Cardiac fibroblast (primary cell): ENCODE data around the gene EFCAB7.

Experiments
- DNase-seq, 2 donors: peaks; one replicate each; pipeline versions ENCODE4 v3.0.0 to v3.0.0-alpha.2; 2010; ENCODE audit warnings: low read depth in 2 of 2
- H3K4me3 ChIP-seq, 2 donors: replicated peaks in 1 of 2; 1 replicate in 1 of 2; 2 replicates in 1 of 2; pipeline ENCODE4 v1.5.1; 2011; ENCODE audit warnings: low read depth in 2 of 2, low read length in 2 of 2, mild to moderate bottlenecking in 2 of 2, moderate library complexity in 1 of 2
- CTCF ChIP-seq: IDR thresholded peaks from one replicate; pipeline ENCODE4 v1.5.1; 2011; ENCODE audit warnings: low read depth, mild to moderate bottlenecking, low read length, inconsistent platforms

EFCAB7 gene

GRCh38 chr1:63612564-63612963, 89.2 kb downstream of the EFCAB7 start:
- no peak for TF ChIP-seq CTCF
- no peak overlapping the region for H3K4me3 ChIP-seq
- DNase-seq, result peak in 1 of 2 donors; percentile 43

GRCh38 chr1:63612971-63613370, 89.6 kb downstream of the EFCAB7 start:
- H3K4me3 ChIP-seq, result no peak overlapping the region
- no peak for DNase-seq
- no peak for TF ChIP-seq CTCF

DNA sequence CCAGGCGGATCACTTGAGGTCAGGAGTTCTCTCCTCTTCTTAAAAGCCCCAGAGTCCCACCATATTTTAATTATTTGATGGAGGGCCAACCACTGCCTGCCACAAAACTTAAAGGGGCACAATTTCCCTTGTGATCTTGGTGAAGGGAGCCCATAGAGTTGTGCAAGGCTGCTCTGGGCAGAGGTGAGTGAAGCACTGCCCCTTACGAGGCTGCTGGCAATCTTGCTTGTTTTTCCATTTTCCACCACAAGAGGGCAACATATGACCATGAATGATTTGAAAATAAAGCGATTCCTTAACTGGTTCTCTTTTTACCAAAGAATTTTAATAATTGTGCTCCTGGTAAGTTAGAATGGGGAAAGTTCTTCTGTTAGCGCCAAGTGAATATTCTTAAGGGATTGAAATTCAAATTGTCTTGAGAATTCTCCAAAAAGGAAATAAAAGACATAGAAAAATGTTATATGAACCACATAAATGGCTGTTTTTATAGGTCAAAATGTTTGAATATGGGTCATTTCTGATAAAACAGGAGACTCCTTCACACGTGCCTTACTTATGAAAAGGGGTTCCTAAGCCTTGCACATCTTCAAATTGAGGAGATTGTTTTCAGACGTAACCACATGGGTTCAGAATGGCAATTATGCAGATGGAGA, 92.6 kb downstream of the EFCAB7 start:
- no peak overlapping the region for H3K4me3 ChIP-seq
- TF ChIP-seq CTCF, result peak; percentile 53
- peak; percentile 87 to 88 for DNase-seq

GRCh38 chr1:63617450-63617849, 94.1 kb downstream of the EFCAB7 start:
- no peak for TF ChIP-seq CTCF
- no peak overlapping the region for H3K4me3 ChIP-seq
- DNase-seq, result no peak

DNA sequence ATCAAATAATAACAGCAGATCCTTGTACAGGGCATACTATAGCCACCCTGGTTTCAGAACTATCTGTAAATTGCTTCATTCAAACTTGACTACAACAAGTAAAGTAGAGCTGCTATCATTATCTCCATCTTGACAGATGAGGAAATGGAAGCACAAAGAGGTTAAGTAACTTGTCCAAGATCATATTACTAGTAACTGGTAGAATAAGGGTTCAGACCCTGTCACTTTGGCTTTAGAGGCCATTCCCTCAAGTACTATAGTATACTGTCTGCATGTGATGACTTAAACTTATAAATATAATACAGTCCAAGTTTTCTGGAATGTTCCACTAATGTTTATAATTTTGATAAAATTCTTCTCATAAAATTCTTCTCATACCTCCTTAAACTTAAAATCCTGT, 94.7 kb downstream of the EFCAB7 start:
- DNase-seq, result peak in 1 of 2 donors; percentile 38
- no peak for TF ChIP-seq CTCF
- no peak overlapping the region for H3K4me3 ChIP-seq

DNA sequence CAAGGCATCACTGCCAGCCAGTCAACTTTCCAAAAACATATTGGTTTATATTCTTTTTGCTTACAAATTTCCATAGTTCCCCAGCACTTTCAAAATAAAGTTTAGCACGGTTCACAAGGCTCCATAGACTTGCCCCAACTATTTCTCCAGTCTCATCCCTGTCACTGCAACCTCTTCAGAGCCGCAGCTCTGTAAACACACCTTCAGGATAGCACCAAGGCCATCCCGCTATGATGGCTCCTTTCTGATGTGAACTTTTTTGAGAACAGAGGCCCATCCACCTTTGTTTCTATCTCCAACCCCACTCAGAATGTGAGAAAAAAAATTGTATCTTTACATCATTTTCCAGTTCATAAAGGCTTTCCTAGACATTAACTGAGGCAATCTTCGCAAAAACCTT, 96.2 kb downstream of the EFCAB7 start:
- DNase-seq, result no peak
- no peak for TF ChIP-seq CTCF
- no peak overlapping the region for H3K4me3 ChIP-seq

GRCh38 chr1:63620671-63621070, 97.3 kb downstream of the EFCAB7 start:
- no peak overlapping the region for H3K4me3 ChIP-seq
- no peak for DNase-seq
- no peak for TF ChIP-seq CTCF
